Germinal center (tissue), 1 donor: ENCODE results near the gene VWA1.
"Not testable (repeated sequence)": the region's sequence is repeated elsewhere in the genome, so short reads cannot be mapped to it uniquely, and the experiment has no call there.

Source experiments
- DNase-seq: peaks from one replicate; pipeline ENCODE4 v3.0.0; 2012; ENCODE audit warnings: mixed read lengths, low spot score

VWA1 gene

GRCh38 chr1:1435106-1435903 is at the start of gene VWA1:
Gene VWA1, plus strand, starts transcription at chr1:1435690. Its CDS starts 59 bp downstream, at chr1:1435749.
- peak; percentile 90 for DNase-seq

- DNase-seq: no peak
These were observed 49.6 kb upstream of the VWA1 start for GRCh38 chr1:1385931-1386330.

- DNase-seq: no peak
These were observed 48.1 kb upstream of the VWA1 start for GRCh38 chr1:1387098-1388077.

- DNase-seq: no peak
These were observed 47.4 kb upstream of the VWA1 start for GRCh38 chr1:1388078-1388472.

- DNase-seq: no peak
These were observed 44.8 kb upstream of the VWA1 start for GRCh38 chr1:1390675-1391074.

- DNase-seq: no peak
These were observed 44.3 kb upstream of the VWA1 start for GRCh38 chr1:1391225-1391624.

GRCh38 chr1:1393014-1393413 is 42.5 kb upstream of the VWA1 start:
- DNase-seq: no peak

- DNase-seq: no peak
These were observed 42.1 kb upstream of the VWA1 start for GRCh38 chr1:1393428-1393827.

- no peak for DNase-seq
These were observed 41.4 kb upstream of the VWA1 start for GRCh38 chr1:1394116-1394515.

- DNase-seq: no peak
These were observed 40.3 kb upstream of the VWA1 start for GRCh38 chr1:1395166-1395565.

GRCh38 chr1:1397839-1398523 is 37.5 kb upstream of the VWA1 start:
- DNase-seq: no peak

- DNase-seq: no peak
These were observed 36.8 kb upstream of the VWA1 start for GRCh38 chr1:1398677-1399186.

- DNase-seq: peak; percentile 98
These were observed 36.2 kb upstream of the VWA1 start, which contains the start of gene CCNL2 for GRCh38 chr1:1399187-1399871. Gene CCNL2, minus strand, starts transcription at chr1:1399335. Its CDS starts 29 bp downstream, at chr1:1399306.

- DNase-seq: no peak
These were observed 35.5 kb upstream of the VWA1 start for GRCh38 chr1:1399872-1400575.

- no peak for DNase-seq
These were observed 34.7 kb upstream of the VWA1 start for GRCh38 chr1:1400576-1401456.

- DNase-seq: no peak
These were observed 34.0 kb upstream of the VWA1 start for GRCh38 chr1:1401457-1402010.

GRCh38 chr1:1402072-1402900 is 33.2 kb upstream of the VWA1 start:
- DNase-seq: no peak

- DNase-seq: not testable (repeated sequence)
These were observed 32.5 kb upstream of the VWA1 start for GRCh38 chr1:1402901-1403392.
